Uterus (tissue), 2 donors: Measurements from ENCODE around the gene OOSP3.

Experiments used
- CTCF ChIP-seq, 4 experiments: fragments of 200-600 bp in 2 of 4; fragments of 450-650 bp in 2 of 4; sonication (generic) in 2 of 4; IDR thresholded peaks; one replicate each; pipeline ENCODE4 v1.5.1; 2016 to 2019; ENCODE audit warnings: antibody characterized with exemption in 4 of 4, mild to moderate bottlenecking in 2 of 4, moderate library complexity in 1 of 4
- POLR2A ChIP-seq, 2 donors: fragments of 450-650 bp; IDR thresholded peaks; one replicate each; pipeline ENCODE4 v1.6.1; 2016; ENCODE audit warnings: antibody characterized with exemption in 2 of 2, mild to moderate bottlenecking in 1 of 2, moderate library complexity in 1 of 2

- TF ChIP-seq CTCF (IDR thresholded peaks at IDR 0.05) (no peak), POLR2A (IDR thresholded peaks at IDR 0.05) (no peak)
Measured at GRCh38 chr11:59833602-59834001, 45.0 kb upstream of the OOSP3 start.
